Tibial nerve (tissue), 3 donors: ENCODE results near the gene RBM47.
A peak's percentile ranks its signal among the peaks of the same experiment; 100 is the strongest.

Experiments used
- EP300 ChIP-seq, 2 donors: sonication (generic); formaldehyde crosslinking; IDR thresholded peaks; one replicate each; pipeline ENCODE4 v1.6.1; 2017; ENCODE audit warnings: antibody characterized with exemption in 2 of 2, mild to moderate bottlenecking in 1 of 2
- POLR2A ChIP-seq, 2 donors: fragments of 450-650 bp; IDR thresholded peaks; one replicate each; pipeline ENCODE4 v1.6.1; 2017; ENCODE audit warnings: antibody characterized with exemption in 2 of 2, mild to moderate bottlenecking in 2 of 2, moderate library complexity in 2 of 2

DNA sequence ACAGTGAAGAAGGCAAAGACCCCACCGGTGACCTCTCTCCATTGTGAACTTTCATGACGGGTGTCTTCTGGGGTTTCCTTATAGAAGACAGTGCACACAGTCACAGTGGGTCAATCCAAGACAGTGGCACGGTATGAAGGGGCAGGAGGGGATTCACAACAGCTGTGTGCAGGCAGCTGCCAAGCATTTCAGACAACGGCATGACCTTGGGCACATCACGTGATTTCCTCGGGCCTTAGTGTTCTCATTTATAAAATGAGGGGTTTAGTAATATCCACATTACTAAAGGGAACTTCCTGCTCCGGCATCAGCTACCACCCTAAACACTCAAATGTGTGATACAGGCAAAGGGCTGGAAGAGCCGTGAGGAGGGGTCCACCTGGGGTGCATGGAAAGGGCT, 42.9 kb downstream of the RBM47 start:
- no peak for TF ChIP-seq POLR2A (IDR thresholded peaks at IDR 0.05)
- peak in 1 of 2 donors; percentile 26 for TF ChIP-seq EP300 (IDR thresholded peaks at IDR 0.05)
